Cardiac muscle cell (in vitro differentiated cells and primary cell): Measurements from ENCODE around the gene PHKA2. TPM values are rescaled to one million over a fixed set of nuclear protein-coding genes. Genes with fewer than 3 reads are reported as not detected.

Source experiments
- DNase-seq, 2 donors: peaks; one replicate each; pipeline versions ENCODE4 v3.0.0 to v3.0.0-alpha.2; 2010 to 2017; ENCODE audit warnings: low read depth in 1 of 2, low spot score in 1 of 2
- H3K27ac ChIP-seq: fragments of 200-600 bp; sonication (generic); 2 replicates; pipeline ENCODE4 v1.5.1; 2016
- H3K27me3 ChIP-seq: fragments of 200-600 bp; sonication (generic); 2 replicates; pipeline ENCODE4 v1.6.0; 2016; ENCODE audit warnings: control low read depth
- H3K36me3 ChIP-seq: fragments of 200-600 bp; sonication (generic); 2 replicates; pipeline ENCODE4 v1.5.1; 2016; ENCODE audit warnings: control low read depth
- H3K4me1 ChIP-seq: fragments of 200-600 bp; sonication (generic); 2 replicates; pipeline ENCODE4 v1.8.1; 2017; ENCODE audit warnings: low read depth, mild to moderate bottlenecking, mixed run types
- H3K4me3 ChIP-seq: fragments of 200-600 bp; sonication (generic); 2 replicates; pipeline ENCODE4 v1.5.1; 2016; ENCODE audit warnings: mild to moderate bottlenecking
- H3K9me3 ChIP-seq: fragments of 200-600 bp; sonication (generic); 2 replicates; pipeline ENCODE4 v1.5.1; 2017; ENCODE audit warnings: low read depth, mild to moderate bottlenecking, control low read depth
- polyA plus RNA-seq: library from polyadenylated mRNA; unstranded; fragments of >200 nt; fragmentation: Nextera tagmentation; extraction: Ambion mirVana; gene quantifications from 2 replicates; pipeline ENCODE4 v1.2.1, GENCODE V29; 2016
- total RNA-seq: library from RNA; depleted of rRNA; stranded (reverse); fragments of >200 nt; gene quantifications from 2 replicates; pipeline ENCODE4 v1.2.3, GENCODE V29; 2016
- TF ChIP-seq, protein P1 (sequence below): IDR thresholded peaks from 2 replicates; pipeline ENCODE4 v1.5.1; 2012; ENCODE audit warnings: low read depth, mild to moderate bottlenecking, low read length

Gene PHKA2
- total and polyA plus RNA-seq, 2 experiments from 2014 or later, result 34.8 to 47.3 TPM

DNA sequence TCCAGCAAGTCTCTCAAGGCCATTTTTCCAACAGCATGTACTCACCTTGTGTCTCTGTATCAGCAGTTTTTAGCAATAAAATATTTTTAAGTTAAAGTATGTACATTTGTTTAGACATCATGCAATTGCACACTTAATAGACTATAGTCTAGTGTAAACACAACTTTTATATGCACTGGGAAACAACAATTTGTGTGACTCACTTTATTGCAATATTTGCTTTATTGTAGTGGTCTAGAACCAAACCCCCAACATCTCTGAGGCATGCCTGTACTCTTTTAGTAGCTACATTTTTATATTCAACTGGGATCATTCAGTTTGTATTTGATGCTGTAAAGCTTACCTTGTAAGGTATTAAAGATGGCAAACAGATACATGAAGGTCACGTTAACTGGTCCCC, 14.7 kb upstream of the PHKA2 start:
- H3K9me3 ChIP-seq, result no peaks in the 10 kb centered on the region
- no peak overlapping the region for H3K4me3 ChIP-seq
- no peaks in the 10 kb centered on the region for H3K4me1 ChIP-seq
- no peak overlapping the region for H3K27ac ChIP-seq
- TF ChIP-seq, protein P1, sequence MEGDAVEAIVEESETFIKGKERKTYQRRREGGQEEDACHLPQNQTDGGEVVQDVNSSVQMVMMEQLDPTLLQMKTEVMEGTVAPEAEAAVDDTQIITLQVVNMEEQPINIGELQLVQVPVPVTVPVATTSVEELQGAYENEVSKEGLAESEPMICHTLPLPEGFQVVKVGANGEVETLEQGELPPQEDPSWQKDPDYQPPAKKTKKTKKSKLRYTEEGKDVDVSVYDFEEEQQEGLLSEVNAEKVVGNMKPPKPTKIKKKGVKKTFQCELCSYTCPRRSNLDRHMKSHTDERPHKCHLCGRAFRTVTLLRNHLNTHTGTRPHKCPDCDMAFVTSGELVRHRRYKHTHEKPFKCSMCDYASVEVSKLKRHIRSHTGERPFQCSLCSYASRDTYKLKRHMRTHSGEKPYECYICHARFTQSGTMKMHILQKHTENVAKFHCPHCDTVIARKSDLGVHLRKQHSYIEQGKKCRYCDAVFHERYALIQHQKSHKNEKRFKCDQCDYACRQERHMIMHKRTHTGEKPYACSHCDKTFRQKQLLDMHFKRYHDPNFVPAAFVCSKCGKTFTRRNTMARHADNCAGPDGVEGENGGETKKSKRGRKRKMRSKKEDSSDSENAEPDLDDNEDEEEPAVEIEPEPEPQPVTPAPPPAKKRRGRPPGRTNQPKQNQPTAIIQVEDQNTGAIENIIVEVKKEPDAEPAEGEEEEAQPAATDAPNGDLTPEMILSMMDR, result no peak
- no peak for DNase-seq
- H3K36me3 ChIP-seq, result no peaks in the 10 kb centered on the region
- H3K27me3 ChIP-seq, result no peaks in the 10 kb centered on the region

DNA sequence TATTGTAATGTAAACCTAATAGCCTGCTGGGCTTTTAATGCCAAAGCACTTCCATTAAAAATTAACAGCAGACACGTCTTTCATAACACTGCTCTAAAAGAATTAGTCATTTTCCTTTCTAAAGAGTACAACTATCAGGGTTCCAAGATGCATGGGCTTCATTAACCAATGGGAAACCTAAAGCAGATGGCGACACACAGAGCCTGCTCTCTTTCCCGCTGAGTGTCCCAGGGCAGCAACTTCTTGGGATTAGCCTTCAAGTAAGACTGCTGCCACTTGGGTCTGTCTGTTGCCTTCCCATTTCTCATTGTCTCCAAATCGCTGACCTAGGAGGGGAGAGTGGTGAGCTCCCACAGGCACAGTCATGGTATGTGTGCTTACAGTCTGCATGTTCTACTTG, 14.0 kb upstream of the PHKA2 start:
- Histone ChIP-seq H3K27me3 (no peaks in the 10 kb centered on the region), H3K4me3 (no peak overlapping the region), H3K4me1 (no peaks in the 10 kb centered on the region), H3K9me3 (no peaks in the 10 kb centered on the region), H3K27ac (no peak overlapping the region), H3K36me3 (no peaks in the 10 kb centered on the region)
- TF ChIP-seq, protein P1, result no peak
- DNase-seq, result peak in 1 of 2 donors; percentile 4

DNA sequence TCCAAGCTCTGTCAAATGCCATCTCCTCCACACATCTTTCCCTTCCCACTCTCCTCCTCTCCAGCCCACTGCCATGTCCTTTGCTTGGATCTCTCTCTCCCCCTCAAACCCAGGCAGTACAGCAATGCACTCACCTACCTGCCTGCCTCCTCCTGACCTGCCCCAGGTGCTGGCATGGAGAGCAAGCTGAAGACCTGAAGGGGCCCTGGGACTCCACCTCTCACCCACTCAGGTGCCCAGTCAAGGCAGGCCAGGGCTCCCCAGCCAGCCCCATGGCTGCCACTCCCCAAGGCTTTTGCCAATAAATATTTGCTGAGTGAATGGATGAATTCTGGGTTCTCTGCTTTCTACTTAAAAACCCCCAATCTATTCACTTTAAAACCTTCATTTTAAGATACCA, 12.6 kb upstream of the PHKA2 start:
- Histone ChIP-seq H3K36me3 (no peaks in the 10 kb centered on the region), H3K27ac (no peak overlapping the region), H3K9me3 (no peaks in the 10 kb centered on the region), H3K4me1 (no peaks in the 10 kb centered on the region), H3K4me3 (no peak overlapping the region), H3K27me3 (no peaks in the 10 kb centered on the region)
- TF ChIP-seq, protein P1, result no peak
- no peak for DNase-seq

DNA sequence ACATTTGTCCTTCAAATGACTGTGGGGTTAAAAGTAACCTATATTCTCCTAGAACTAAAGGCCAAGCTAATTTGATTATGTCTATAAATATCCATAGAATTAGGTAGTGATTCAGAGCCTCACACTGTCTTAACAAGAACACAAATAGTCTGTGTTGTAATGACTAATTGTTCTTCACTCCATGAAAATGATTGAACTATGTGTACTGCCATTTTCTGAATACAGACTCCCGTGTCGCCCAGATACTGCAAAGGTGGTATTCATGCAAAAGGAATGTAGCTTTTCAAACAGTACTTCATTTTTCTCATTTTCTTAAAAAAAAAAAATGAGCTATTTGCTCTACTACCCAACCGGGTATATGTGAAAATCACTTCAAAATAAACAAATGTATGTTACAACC, 11.3 kb upstream of the PHKA2 start:
- TF ChIP-seq, protein P1, result no peak
- Histone ChIP-seq H3K9me3 (no peaks in the 10 kb centered on the region), H3K4me1 (no peaks in the 10 kb centered on the region), H3K4me3 (no peak overlapping the region), H3K27ac (no peak overlapping the region), H3K27me3 (no peaks in the 10 kb centered on the region), H3K36me3 (no peaks in the 10 kb centered on the region)
- peak in 1 of 2 donors; percentile 49 for DNase-seq

DNA sequence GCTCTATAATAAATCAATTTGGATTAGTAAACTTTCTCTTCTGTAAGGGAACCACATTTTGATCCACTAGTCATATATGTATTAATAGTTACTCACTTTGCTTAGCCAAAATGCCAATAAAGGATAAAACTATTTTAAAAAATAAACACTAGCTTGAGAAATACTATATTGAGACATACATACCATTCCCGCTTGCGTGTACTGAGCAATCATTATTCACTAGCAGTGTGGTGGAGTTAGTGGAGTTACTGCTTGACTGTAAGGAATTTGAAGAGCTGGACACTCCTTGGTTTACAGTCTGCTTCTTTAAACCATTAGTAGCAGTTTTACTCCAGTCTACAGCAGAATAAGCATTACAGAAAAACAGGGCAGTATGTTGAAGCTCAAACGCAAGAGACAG, 10.8 kb upstream of the PHKA2 start:
- Histone ChIP-seq H3K4me3 (no peak overlapping the region), H3K27ac (no peak overlapping the region)

More for the DNA sequence above, 10.8 kb upstream of the PHKA2 start:
- Histone ChIP-seq H3K36me3 (no peaks in the 10 kb centered on the region), H3K27me3 (no peaks in the 10 kb centered on the region), H3K9me3 (no peaks in the 10 kb centered on the region), H3K4me1 (no peaks in the 10 kb centered on the region)
- TF ChIP-seq, protein P1, result no peak
- DNase-seq, result peak in 1 of 2 donors; percentile 55
